SU-DHL-6 (cell line): ENCODE data around the gene TANGO2.

ENCODE experiments used
- H2AFZ ChIP-seq: fragments of 200-600 bp; sonication (generic); 2 replicates; pipeline ENCODE4 v1.6.1; 2014; ENCODE audit warnings: low read depth, mild to moderate bottlenecking, moderate library complexity, mixed read lengths, antibody characterized with exemption, low read length; ENCODE audit not compliant: severe bottlenecking
- H3F3A ChIP-seq: fragments of 200-600 bp; shearing (Covaris generic); 2 replicates; pipeline ENCODE4 v1.6.0; 2016; ENCODE audit warnings: antibody characterized with exemption, mild to moderate bottlenecking; ENCODE audit not compliant: insufficient read depth
- H3K27ac ChIP-seq: fragments of 200-600 bp; sonication (generic); 2 replicates; pipeline ENCODE4 v1.5.1; 2016; ENCODE audit warnings: low read depth, mild to moderate bottlenecking, low read length, moderate library complexity, mixed read lengths
- H3K27me3 ChIP-seq: fragments of 200-600 bp; sonication (generic), shearing (Covaris generic); 2 replicates; pipeline ENCODE4 v1.6.0; 2014; ENCODE audit warnings: mild to moderate bottlenecking, low read length
- H3K36me3 ChIP-seq: fragments of 200-600 bp; sonication (generic); 2 replicates; pipeline ENCODE4 v1.6.1; 2014; ENCODE audit warnings: mild to moderate bottlenecking, low read length, mixed read lengths
- H3K4me2 ChIP-seq: fragments of 300-600, 200-600 bp; shearing (Covaris generic), sonication (generic); 2 replicates; pipeline ENCODE4 v1.6.0; 2014; ENCODE audit warnings: low read length, low read depth, mild to moderate bottlenecking; ENCODE audit not compliant: poor library complexity, severe bottlenecking
- H3K4me3 ChIP-seq: fragments of 200-600 bp; sonication (generic); 2 replicates; pipeline ENCODE4 v1.5.1; 2014; ENCODE audit warnings: antibody characterized with exemption, low read length, mild to moderate bottlenecking, mixed read lengths; ENCODE audit not compliant: insufficient read depth, poor library complexity, severe bottlenecking
- H3K79me2 ChIP-seq: fragments of 200-600 bp; sonication (generic); 2 replicates; pipeline ENCODE4 v1.6.1; 2014; ENCODE audit warnings: mild to moderate bottlenecking, low read length, moderate library complexity; ENCODE audit not compliant: insufficient read depth
- H3K9ac ChIP-seq: fragments of 200-600 bp; sonication (generic); 2 replicates; pipeline ENCODE4 v1.7.0; 2014; ENCODE audit warnings: mild to moderate bottlenecking, low read length
- H3K9me2 ChIP-seq: fragments of 200-600 bp; sonication (generic); replicated peaks from 2 replicates; pipeline ENCODE4 v1.6.1; 2014; ENCODE audit warnings: low read length; ENCODE audit not compliant: insufficient read depth
- H3K9me3 ChIP-seq: fragments of 200-600 bp; sonication (generic); 2 replicates; pipeline ENCODE4 v1.6.1; 2014; ENCODE audit warnings: low read length, mixed read lengths; ENCODE audit not compliant: insufficient read depth
- H4K20me1 ChIP-seq: fragments of 200-600 bp; sonication (generic); 2 replicates; pipeline ENCODE4 v1.6.1; 2014; ENCODE audit warnings: low read depth, mild to moderate bottlenecking, antibody characterized with exemption, low read length, moderate library complexity, mixed read lengths
- EZH2phosphoT487 ChIP-seq: fragments of 200-600 bp; sonication (generic), shearing (Covaris generic); conservative IDR thresholded peaks from 2 replicates; pipeline ENCODE4 v1.6.1; 2018; ENCODE audit warnings: mild to moderate bottlenecking, antibody characterized with exemption, low read length, moderate library complexity, mixed read lengths
- TF ChIP-seq, protein P1 (sequence below): fragments of 200-600 bp; sonication (generic); IDR thresholded peaks from one replicate; pipeline ENCODE4 v1.5.1; 2017; ENCODE audit warnings: antibody characterized with exemption, mild to moderate bottlenecking, low read length, moderate library complexity; ENCODE audit not compliant: insufficient read depth, poor library complexity, severe bottlenecking

The TANGO2 gene

DNA sequence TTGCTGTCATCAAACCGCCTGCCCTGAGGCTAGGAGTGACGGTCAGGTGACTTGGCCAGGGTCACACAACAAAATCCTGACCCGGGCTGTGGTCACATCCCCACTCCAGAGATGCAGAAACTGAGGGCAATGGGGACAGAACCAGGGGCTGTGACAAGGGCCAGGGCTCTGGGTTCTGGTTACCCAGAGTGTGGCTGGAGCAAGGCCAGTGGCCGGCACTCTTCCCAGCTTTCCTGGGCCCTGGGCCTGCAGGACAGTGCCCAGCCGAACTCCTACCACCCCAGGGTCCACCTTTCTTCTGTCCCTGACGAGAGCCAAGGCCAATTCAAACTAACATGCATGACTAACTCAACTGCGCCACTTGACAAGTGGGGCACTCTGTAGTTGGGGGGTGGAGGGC, 40.1 kb upstream of the TANGO2 start:
- Histone ChIP-seq H3K9me2 (no peaks in the 10 kb centered on the region), H3K36me3 (no peaks in the 10 kb centered on the region), H3K9me3 (no peaks in the 10 kb centered on the region), H2AFZ (no peak overlapping the region), H3K4me3 (no peak overlapping the region), H3K27ac (no peak overlapping the region), H4K20me1 (no peaks in the 10 kb centered on the region), H3F3A (no peaks in the 10 kb centered on the region), H3K4me2 (no peak overlapping the region), H3K27me3 (no peaks in the 10 kb centered on the region), H3K79me2 (no peaks in the 10 kb centered on the region), H3K9ac (no peak overlapping the region)
- TF ChIP-seq, protein P1, sequence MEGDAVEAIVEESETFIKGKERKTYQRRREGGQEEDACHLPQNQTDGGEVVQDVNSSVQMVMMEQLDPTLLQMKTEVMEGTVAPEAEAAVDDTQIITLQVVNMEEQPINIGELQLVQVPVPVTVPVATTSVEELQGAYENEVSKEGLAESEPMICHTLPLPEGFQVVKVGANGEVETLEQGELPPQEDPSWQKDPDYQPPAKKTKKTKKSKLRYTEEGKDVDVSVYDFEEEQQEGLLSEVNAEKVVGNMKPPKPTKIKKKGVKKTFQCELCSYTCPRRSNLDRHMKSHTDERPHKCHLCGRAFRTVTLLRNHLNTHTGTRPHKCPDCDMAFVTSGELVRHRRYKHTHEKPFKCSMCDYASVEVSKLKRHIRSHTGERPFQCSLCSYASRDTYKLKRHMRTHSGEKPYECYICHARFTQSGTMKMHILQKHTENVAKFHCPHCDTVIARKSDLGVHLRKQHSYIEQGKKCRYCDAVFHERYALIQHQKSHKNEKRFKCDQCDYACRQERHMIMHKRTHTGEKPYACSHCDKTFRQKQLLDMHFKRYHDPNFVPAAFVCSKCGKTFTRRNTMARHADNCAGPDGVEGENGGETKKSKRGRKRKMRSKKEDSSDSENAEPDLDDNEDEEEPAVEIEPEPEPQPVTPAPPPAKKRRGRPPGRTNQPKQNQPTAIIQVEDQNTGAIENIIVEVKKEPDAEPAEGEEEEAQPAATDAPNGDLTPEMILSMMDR, result no peak
- no peak for TF ChIP-seq EZH2phosphoT487

DNA sequence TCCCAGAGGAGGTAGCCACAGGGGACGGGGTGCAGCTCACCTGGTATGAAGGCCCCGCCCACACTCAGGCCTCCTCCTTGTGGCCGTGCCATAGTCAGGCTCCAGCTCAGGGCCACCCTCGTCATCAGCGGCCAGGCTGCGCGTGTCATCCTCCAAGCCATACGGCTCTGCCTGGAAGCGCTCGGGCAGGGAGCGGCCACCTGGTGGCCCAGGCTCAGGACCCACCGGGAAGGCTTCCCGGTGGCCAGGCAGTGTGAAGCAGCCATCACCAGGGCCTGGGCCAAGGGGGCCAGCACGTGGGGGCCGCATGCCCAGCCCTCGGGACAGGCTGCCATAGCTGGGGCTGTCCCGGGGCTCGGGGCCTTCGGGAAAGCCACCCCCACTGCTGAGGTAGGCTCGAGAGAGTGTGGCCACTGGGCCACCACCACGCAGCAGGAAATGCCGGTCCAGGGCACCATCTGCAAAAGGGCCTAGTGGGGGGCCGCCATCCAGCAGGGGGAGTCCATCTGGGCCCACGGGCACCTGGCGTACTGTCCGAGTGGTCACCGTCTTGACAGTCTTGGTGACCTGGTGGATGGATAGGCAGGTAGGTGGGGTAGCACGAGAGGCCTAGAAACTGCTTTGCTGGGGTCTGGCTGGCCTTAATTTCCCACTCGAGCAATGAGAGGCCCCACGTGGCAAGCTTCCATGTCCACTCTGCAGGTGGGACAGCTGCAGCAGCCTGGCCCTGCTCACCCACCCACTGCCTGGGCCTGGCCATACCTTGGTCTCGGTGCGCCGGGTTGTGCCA, 39.5 kb upstream of the TANGO2 start:
- Histone ChIP-seq H3K79me2 (no peaks in the 10 kb centered on the region), H3K9me2 (no peaks in the 10 kb centered on the region), H3K4me3 (no peak overlapping the region), H3K36me3 (no peaks in the 10 kb centered on the region), H3K27me3 (no peaks in the 10 kb centered on the region), H3F3A (no peaks in the 10 kb centered on the region), H3K9me3 (no peaks in the 10 kb centered on the region), H3K9ac (no peak overlapping the region), H3K27ac (no peak overlapping the region), H2AFZ (no peak overlapping the region), H4K20me1 (no peaks in the 10 kb centered on the region), H3K4me2 (no peak overlapping the region)
- TF ChIP-seq EZH2phosphoT487, result no peak
- TF ChIP-seq, protein P1, result no peak

DNA sequence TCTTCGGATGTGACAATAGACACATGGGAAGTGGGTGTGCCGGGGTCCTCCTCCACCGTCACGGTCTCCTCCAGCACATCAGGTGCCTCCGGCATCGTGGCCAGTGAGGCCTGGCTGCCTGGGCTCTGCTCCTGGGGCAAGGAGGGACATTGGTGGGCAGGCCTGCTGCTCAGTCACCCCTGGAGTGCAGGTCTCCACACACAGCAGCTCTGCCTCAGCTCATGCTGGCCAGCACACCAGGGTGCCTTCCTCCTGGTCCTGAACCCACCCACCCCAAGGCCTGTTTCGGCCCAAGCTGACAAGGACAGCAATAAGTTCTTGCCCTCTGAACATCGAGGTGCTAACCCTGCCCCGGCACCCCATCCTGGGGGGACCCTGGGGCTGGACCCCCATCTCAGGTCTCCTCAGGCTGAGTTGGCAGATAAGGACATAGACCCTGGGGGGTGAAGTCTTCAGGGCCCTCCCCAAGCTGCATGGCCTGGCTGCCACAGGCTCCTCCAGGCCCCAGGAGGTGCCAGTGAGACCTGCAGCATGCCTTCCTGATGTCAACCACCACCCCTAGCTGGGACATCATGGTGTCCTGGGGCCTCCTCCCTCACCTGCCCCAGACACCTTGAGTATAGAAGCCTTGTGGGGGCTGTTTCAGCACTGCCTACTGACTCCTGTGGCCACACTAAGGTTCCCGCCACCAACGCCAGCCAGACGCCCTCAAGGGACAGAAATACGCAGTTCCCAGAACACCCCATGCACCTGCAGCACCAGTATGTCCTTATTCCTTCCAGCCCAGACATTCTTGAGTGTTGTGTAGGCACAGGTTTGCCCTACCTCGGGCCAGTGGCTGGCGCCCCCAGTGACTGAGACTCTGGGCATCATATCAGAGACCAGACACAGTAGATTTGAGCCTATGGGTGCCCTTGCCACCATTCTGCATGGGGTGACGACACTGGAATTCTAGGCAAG, 38.7 kb upstream of the TANGO2 start:
- H3K27ac ChIP-seq, result no peak overlapping the region
- no peak overlapping the region for H2AFZ ChIP-seq
- H3K4me2 ChIP-seq, result no peak overlapping the region
- no peak overlapping the region for H3K9ac ChIP-seq
- no peaks in the 10 kb centered on the region for H4K20me1 ChIP-seq
- H3F3A ChIP-seq, result no peaks in the 10 kb centered on the region
- no peaks in the 10 kb centered on the region for H3K9me3 ChIP-seq
- no peak overlapping the region for H3K4me3 ChIP-seq
- H3K79me2 ChIP-seq, result no peaks in the 10 kb centered on the region
- H3K9me2 ChIP-seq, result no peaks in the 10 kb centered on the region
- TF ChIP-seq, protein P1, result no peak
- H3K36me3 ChIP-seq, result no peaks in the 10 kb centered on the region
- no peaks in the 10 kb centered on the region for H3K27me3 ChIP-seq
